Stimulated activated naive B cell treated with anti-CD40 and anti-IgM and Interleukin-4, amounts not matched to agents 10 μg/mL and 1 μg/mL and 100 μg/mL, for 72 hours (primary cell): ENCODE measurements around the gene OR6C74.

Source experiments
- ATAC-seq, 2 donors: fragments of 150-1000 bp; cut with Tn5 transposase; replicated peaks; 2 replicates each; pipeline ENCODE4 v1.10.0; 2021; ENCODE audit warnings: moderate library complexity in 1 of 2
- DNase-seq: peaks from one replicate; pipeline ENCODE4 v3.0.0; 2021
- H3K27ac Mint-ChIP-seq: one replicate; pipeline ENCODE4 v1.8.0; 2022; ENCODE audit warnings: mild to moderate bottlenecking, mixed read lengths
- H3K27me3 Mint-ChIP-seq, 2 donors: one replicate each; pipeline ENCODE4 v1.8.0; 2022; ENCODE audit warnings: mixed read lengths in 2 of 2
- H3K36me3 Mint-ChIP-seq, 2 donors: one replicate each; pipeline ENCODE4 v1.8.0; 2022; ENCODE audit warnings: mixed read lengths in 2 of 2, mild to moderate bottlenecking in 1 of 2
- H3K4me1 Mint-ChIP-seq, 2 donors: one replicate each; pipeline ENCODE4 v1.8.0; 2022; ENCODE audit warnings: mixed read lengths in 2 of 2, mild to moderate bottlenecking in 1 of 2
- H3K4me3 Mint-ChIP-seq, 2 donors: one replicate each; pipeline ENCODE4 v1.8.0; 2022; ENCODE audit warnings: mild to moderate bottlenecking in 2 of 2, mixed read lengths in 2 of 2, moderate library complexity in 1 of 2
- H3K9me3 Mint-ChIP-seq, 2 donors: one replicate each; pipeline ENCODE4 v1.8.0; 2022; ENCODE audit warnings: mixed read lengths in 2 of 2, mild to moderate bottlenecking in 1 of 2

OR6C74 gene

GRCh38 chr12:55244309-55244708 is at the start of gene OR6C74:
Gene OR6C74 (plus strand): TSS chr12:55244609. CDS start chr12:55247288, 2,679 bp downstream.
- ATAC-seq (no peak), DNase-seq (no peak)
- H3K27me3 Mint-ChIP-seq = peaks cover 26 to 38% of the 10 kb centered on the region in 2 donors
- H3K4me1 Mint-ChIP-seq = no peaks in the 10 kb centered on the region
- H3K9me3 Mint-ChIP-seq = no peaks in the 10 kb centered on the region
- H3K27ac Mint-ChIP-seq = no peak within 1 kb of the TSS
- no peaks in the 10 kb centered on the region for H3K36me3 Mint-ChIP-seq
- H3K4me3 Mint-ChIP-seq = no peak within 1 kb of the TSS

- no peak within 1 kb of the TSS for H3K27ac Mint-ChIP-seq
- peaks cover 0 to 2% of the 10 kb centered on the region in 2 donors for H3K9me3 Mint-ChIP-seq
- no peaks in the 10 kb centered on the region for H3K36me3 Mint-ChIP-seq
- H3K4me1 Mint-ChIP-seq = no peaks in the 10 kb centered on the region
- no peak for DNase-seq
- no peak within 1 kb of the TSS for H3K4me3 Mint-ChIP-seq
- peaks cover 19 to 20% of the 10 kb centered on the region in 2 donors for H3K27me3 Mint-ChIP-seq
- no peak for ATAC-seq
These were observed 23.7 kb upstream of the OR6C74 start, which contains the start of gene OR10A7 for GRCh38 chr12:55220725-55221124. Gene OR10A7 (plus strand): TSS chr12:55221025. CDS start chr12:55221025, 0 bp downstream.

GRCh38 chr12:55226523-55226922 is 17.9 kb upstream of the OR6C74 start:
- no peak overlapping the region for H3K4me3 Mint-ChIP-seq
- no peak overlapping the region for H3K27ac Mint-ChIP-seq
- H3K36me3 Mint-ChIP-seq = no peaks in the 10 kb centered on the region
- H3K9me3 Mint-ChIP-seq = peaks cover 0 to 2% of the 10 kb centered on the region in 2 donors
- ATAC-seq (no peak), DNase-seq (no peak)
- no peaks in the 10 kb centered on the region for H3K4me1 Mint-ChIP-seq
- H3K27me3 Mint-ChIP-seq = peaks cover 25 to 33% of the 10 kb centered on the region in 2 donors

GRCh38 chr12:55227643-55228042 is 16.8 kb upstream of the OR6C74 start:
- DNase-seq = no peak
- no peak overlapping the region for H3K27ac Mint-ChIP-seq
- H3K27me3 Mint-ChIP-seq = peaks cover 16 to 32% of the 10 kb centered on the region in 2 donors
- H3K9me3 Mint-ChIP-seq = peaks cover 0 to 2% of the 10 kb centered on the region in 2 donors
- H3K36me3 Mint-ChIP-seq = no peaks in the 10 kb centered on the region
- no peak overlapping the region for H3K4me3 Mint-ChIP-seq
- no peak for ATAC-seq
- no peaks in the 10 kb centered on the region for H3K4me1 Mint-ChIP-seq

GRCh38 chr12:55246159-55246558 is 1.8 kb downstream of the OR6C74 start:
- no peaks in the 10 kb centered on the region for H3K36me3 Mint-ChIP-seq
- H3K27ac Mint-ChIP-seq = no peak overlapping the region

GRCh38 chr12:55250944-55251343 is 6.5 kb downstream of the OR6C74 start:
- no peak for ATAC-seq
- Mint-ChIP-seq H3K9me3 (no peaks in the 10 kb centered on the region), H3K36me3 (no peaks in the 10 kb centered on the region), H3K4me3 (no peak overlapping the region), H3K27me3 (peaks cover 7 to 17% of the 10 kb centered on the region in 2 donors), H3K27ac (no peak overlapping the region), H3K4me1 (no peaks in the 10 kb centered on the region)
- DNase-seq = no peak

More at GRCh38 chr12:55246159-55246558, 1.8 kb downstream of the OR6C74 start:
- Mint-ChIP-seq H3K4me3 (no peak overlapping the region), H3K4me1 (no peaks in the 10 kb centered on the region), H3K9me3 (no peaks in the 10 kb centered on the region), H3K27me3 (peaks cover 22 to 40% of the 10 kb centered on the region in 2 donors)
- DNase-seq = no peak
- ATAC-seq = no peak

GRCh38 chr12:55253281-55253680 is 8.9 kb downstream of the OR6C74 start:
- no peak overlapping the region for H3K27ac Mint-ChIP-seq
- DNase-seq (no peak), ATAC-seq (no peak)
- no peaks in the 10 kb centered on the region for H3K9me3 Mint-ChIP-seq
- H3K4me1 Mint-ChIP-seq = no peaks in the 10 kb centered on the region
- no peaks in the 10 kb centered on the region for H3K36me3 Mint-ChIP-seq
- H3K27me3 Mint-ChIP-seq = peaks cover 13 to 14% of the 10 kb centered on the region in 2 donors
- no peak overlapping the region for H3K4me3 Mint-ChIP-seq

GRCh38 chr12:55256831-55257230 is 12.4 kb downstream of the OR6C74 start:
- Mint-ChIP-seq H3K9me3 (no peaks in the 10 kb centered on the region), H3K36me3 (no peaks in the 10 kb centered on the region), H3K27me3 (peaks cover 9 to 12% of the 10 kb centered on the region in 2 donors), H3K27ac (no peak overlapping the region), H3K4me1 (no peaks in the 10 kb centered on the region), H3K4me3 (no peak overlapping the region)
- ATAC-seq = no peak
- no peak for DNase-seq

- Mint-ChIP-seq H3K27me3 (peaks cover 12 to 14% of the 10 kb centered on the region in 2 donors), H3K36me3 (no peaks in the 10 kb centered on the region), H3K27ac (no peak overlapping the region), H3K9me3 (no peaks in the 10 kb centered on the region), H3K4me3 (no peak overlapping the region), H3K4me1 (no peaks in the 10 kb centered on the region)
- DNase-seq = no peak
- no peak for ATAC-seq
These were observed 13.9 kb downstream of the OR6C74 start for GRCh38 chr12:55258303-55258702.

GRCh38 chr12:55280991-55281390 is 36.6 kb downstream of the OR6C74 start:
- no peak for DNase-seq
- no peaks in the 10 kb centered on the region for H3K4me1 Mint-ChIP-seq
- no peaks in the 10 kb centered on the region for H3K36me3 Mint-ChIP-seq
- no peak overlapping the region for H3K4me3 Mint-ChIP-seq
- H3K9me3 Mint-ChIP-seq = no peaks in the 10 kb centered on the region
- ATAC-seq = no peak
- H3K27ac Mint-ChIP-seq = no peak overlapping the region
- H3K27me3 Mint-ChIP-seq = peaks cover 11 to 12% of the 10 kb centered on the region in 2 donors

- Mint-ChIP-seq H3K27ac (no peak overlapping the region), H3K9me3 (no peaks in the 10 kb centered on the region), H3K4me1 (no peaks in the 10 kb centered on the region), H3K4me3 (no peak overlapping the region), H3K36me3 (peaks cover 0 to 1% of the 10 kb centered on the region in 2 donors), H3K27me3 (peaks cover 4 to 29% of the 10 kb centered on the region in 2 donors)
- ATAC-seq = no peak
- DNase-seq = no peak
These were observed 45.6 kb downstream of the OR6C74 start for GRCh38 chr12:55289999-55290398.
